ENCODE results near the gene BMP6.

- TF ChIP-seq EZH2 (IDR thresholded peaks at IDR 0.05; ENCODE audit: insufficient read depth, poor library complexity, severe bottlenecking) (no peak), EZH2phosphoT487 (IDR thresholded peaks at IDR 0.05; ENCODE audit: insufficient read depth, low read depth) (no peak)
Observed at GRCh38 chr6:7737867-7738266, 12.0 kb downstream of the BMP6 start.
